K562 (cell line): ENCODE results near the gene MRPS10. TPM values are rescaled to one million over a fixed set of nuclear protein-coding genes. Genes with fewer than 3 reads are reported as not detected.
A peak's percentile ranks its signal among the peaks of the same experiment; 100 is the strongest.

Experiments
- ARID3A ChIP-seq: IDR thresholded peaks from 2 replicates; pipeline ENCODE4 v1.6.1; 2012; ENCODE audit warnings: low read depth, low read length, improper control_type of control experiment, borderline replicate concordance
- ARID4B ChIP-seq: sonication (generic); formaldehyde crosslinking; IDR thresholded peaks from 2 replicates; pipeline ENCODE4 v1.8.0; 2022; ENCODE audit warnings: mild to moderate bottlenecking, missing genetic modification reagents
- ATF3 ChIP-seq, 2 experiments: fragments of 450-650 bp in 1 of 2; sonication (generic) in 1 of 2; formaldehyde crosslinking in 1 of 2; IDR thresholded peaks in 1 of 2; conservative IDR thresholded peaks in 1 of 2; 2 replicates each; pipeline versions ENCODE4 v1.6.1 to v1.8.1; 2016 to 2023; ENCODE audit warnings: mild to moderate bottlenecking in 2 of 2, moderate library complexity in 2 of 2, inconsistent platforms in 1 of 2, missing genetic modification reagents in 1 of 2
- BHLHE40 ChIP-seq: IDR thresholded peaks from 2 replicates; pipeline ENCODE4 v1.6.1; 2011; ENCODE audit warnings: low read length, improper control_type of control experiment
- CBX2 ChIP-seq: fragments of 200-600 bp; sonication (generic); IDR thresholded peaks from one replicate; pipeline ENCODE4 v1.6.1; 2012; ENCODE audit warnings: mild to moderate bottlenecking, low read length, inconsistent platforms; ENCODE audit not compliant: insufficient read depth, poor library complexity, severe bottlenecking
- CHD2 ChIP-seq: IDR thresholded peaks from 2 replicates; pipeline ENCODE4 v1.6.1; 2011; ENCODE audit warnings: low read depth, low read length
- CREM ChIP-seq: IDR thresholded peaks from 2 replicates; pipeline ENCODE4 v1.6.1; 2014; ENCODE audit warnings: antibody characterized with exemption, low read depth
- EHMT2 ChIP-seq: fragments of 450-650 bp; IDR thresholded peaks from 2 replicates; pipeline ENCODE4 v1.6.1; 2018; ENCODE audit warnings: antibody characterized with exemption
- GTF2B ChIP-seq: IDR thresholded peaks from 2 replicates; pipeline ENCODE4 v1.6.1; 2011; ENCODE audit not compliant: insufficient read length; ENCODE audit errors: extremely low read depth
- SAFB ChIP-seq: fragments of 200-400 bp; formaldehyde crosslinking; IDR thresholded peaks from 2 replicates; pipeline ENCODE4 v1.6.1; 2017; ENCODE audit warnings: low read depth, low read length, borderline replicate concordance
- SAFB2 ChIP-seq: fragments of 200-400 bp; formaldehyde crosslinking; IDR thresholded peaks from 2 replicates; pipeline ENCODE4 v1.6.1; 2018; ENCODE audit warnings: borderline replicate concordance, low read length, low read depth, moderate library complexity; ENCODE audit not compliant: severe bottlenecking
- THRB ChIP-seq: fragments of 450-650 bp; formaldehyde crosslinking; conservative IDR thresholded peaks from 2 replicates; pipeline ENCODE4 v1.4.0; 2022; ENCODE audit warnings: mild to moderate bottlenecking, missing genetic modification characterization
- ZBTB7A ChIP-seq: IDR thresholded peaks from 2 replicates; pipeline ENCODE4 v1.6.1; 2011; ENCODE audit warnings: low read depth, mild to moderate bottlenecking, low read length, moderate library complexity, borderline replicate concordance; ENCODE audit not compliant: control insufficient read depth
- ZNF239 ChIP-seq: fragments of 250-450 bp; sonication (Bioruptor Pico); IDR thresholded peaks from 2 replicates; pipeline ENCODE4 v1.4.0; 2020; ENCODE audit warnings: mild to moderate bottlenecking
- ZNF408 ChIP-seq: fragments of 250-450 bp; sonication (Bioruptor Pico); IDR thresholded peaks from 2 replicates; pipeline ENCODE4 v1.4.0; 2020; ENCODE audit warnings: low read depth, mild to moderate bottlenecking, moderate library complexity
- ZNF57 ChIP-seq: fragments of 450-650 bp; formaldehyde crosslinking; IDR thresholded peaks from 2 replicates; pipeline ENCODE4 v1.4.0; 2020; ENCODE audit warnings: mild to moderate bottlenecking, moderate library complexity
- ZNF766 ChIP-seq: fragments of 200-800 bp; sonication (Bioruptor generic); conservative IDR thresholded peaks from 2 replicates; pipeline ENCODE4 v1.6.1; 2016; ENCODE audit warnings: missing genetic modification characterization, missing compliant biosample characterization
- ZNF785 ChIP-seq: fragments of 250-450 bp; sonication (Bioruptor Pico); IDR thresholded peaks from 2 replicates; pipeline ENCODE4 v1.4.0; 2020; ENCODE audit warnings: mild to moderate bottlenecking
- polyA plus RNA-seq, 8 experiments: library from polyadenylated mRNA; depleted of rRNA in 4 of 8; stranded (reverse) in 5 of 8; unstranded in 3 of 8; fragments of >200 nt; fragmentation: Nextera tagmentation in 2 of 8; fragmentation: Illumina TruSeq in 1 of 8; extraction: Ambion mirVana in 2 of 8; extraction: Trizol in 1 of 8; gene quantifications; 2 replicates each; pipeline versions ENCODE4 v1.2.1 to v1.2.3, GENCODE V29; 2011 to 2014; ENCODE audit warnings: inconsistent platforms in 1 of 8, missing spikeins in 1 of 8
- total RNA-seq, 7 experiments: library from RNA; depleted of rRNA in 6 of 7; stranded (reverse); fragments of >200 nt in 6 of 7; fragmentation: Illumina TruSeq in 2 of 7; extraction: Trizol in 2 of 7; gene quantifications; 2 replicates each; pipeline versions ENCODE4 v1.2.1 to v1.2.3, GENCODE V29; 2011 to 2021; ENCODE audit warnings: low replicate concordance in 1 of 7

Gene MRPS10
- total and polyA plus RNA-seq, 9 of the 15 experiments (the other 6 are each of a cell fraction or from before 2014, with no cell fraction given): 48.6 to 166 (median 93.7) TPM

GRCh38 chr6:42229506-42230119 lies 12.0 kb upstream of the MRPS10 start (continued):
- TF ChIP-seq SAFB2 (no peak), SAFB (no peak), ZNF785 (CRISPR knock-in tag) (no peak), ZBTB7A (no peak), ARID4B (CRISPR knock-in tag) (no peak), ZNF239 (CRISPR knock-in tag) (no peak), ARID3A (no peak), BHLHE40 (peak; percentile 33; the same call in 1 of the 2 replicates), ZNF57 (CRISPR knock-in tag) (no peak), CBX2 (no peak), GTF2B (no peak), ATF3 (IDR thresholded peaks at IDR 0.05) (peak; percentile 22; the same call in 1 of the 2 replicates), ATF3 (CRISPR knock-in tag; conservative IDR thresholded peaks at IDR 0.05) (no peak), ZNF408 (CRISPR knock-in tag) (no peak), ZNF766 (CRISPR knock-in tag) (peak; percentile 19; the same call in 1 of the 2 replicates), CHD2 (no peak), THRB (CRISPR knock-in tag) (no peak), CREM (no peak), EHMT2 (no peak)
